ENCODE data around the gene KCNJ2. TPM values are rescaled to one million over a fixed set of nuclear protein-coding genes. Genes with fewer than 3 reads are reported as not detected.

Gene KCNJ2
- total and polyA plus RNA-seq, 10 of the 15 experiments (the other 5 are each of a cell fraction or from before 2014, with no cell fraction given): 1.6 to 10.1 (median 3.2) TPM

DNA sequence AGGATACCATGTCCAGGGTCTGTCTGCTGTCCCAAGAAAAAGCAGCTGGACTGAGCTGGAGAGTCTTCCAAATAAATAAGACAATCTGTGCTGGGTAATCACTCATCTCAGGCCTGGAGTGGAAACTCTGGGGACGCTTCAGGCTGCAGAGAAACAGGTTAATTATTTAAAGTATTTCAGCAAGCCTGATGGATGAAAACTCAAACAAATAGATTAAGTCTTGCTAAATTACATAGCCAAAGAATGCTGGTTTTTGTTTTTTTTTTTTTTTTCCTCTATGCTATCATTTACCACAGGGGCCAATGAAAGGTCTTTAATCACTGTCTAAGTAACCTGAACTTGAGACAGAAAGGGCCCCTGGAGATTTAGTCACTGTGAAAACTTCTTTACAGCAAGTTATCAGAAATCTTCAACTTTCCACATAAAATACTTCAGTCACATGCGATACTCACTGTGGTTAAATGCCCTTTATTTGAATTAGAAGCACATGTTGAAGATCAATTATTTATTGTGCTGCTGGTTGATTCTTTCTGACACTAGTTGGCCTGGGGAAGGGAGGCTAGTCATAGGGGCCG, 31.0 kb upstream of the KCNJ2 start:
- Histone ChIP-seq H3K27ac (ENCODE audit: control insufficient read depth, insufficient read depth) (no peak overlapping the region; the same call in 1 of the 2 replicates), H4K20me1 (ENCODE audit: control insufficient read depth, insufficient read depth) (no peaks in the 10 kb centered on the region), H3K36me3 (ENCODE audit: control insufficient read depth in 2 of 2, insufficient read depth in 2 of 2, low read length in 1 of 2) (no peaks in the 10 kb centered on the region), H3K9me3 (replicated peaks; ENCODE audit: control insufficient read depth, insufficient read depth, low read length) (no peaks in the 10 kb centered on the region; the same call in 2 of the 3 replicates), H3K4me2 (ENCODE audit: control insufficient read depth, insufficient read depth) (no peak overlapping the region), H2AFZ (ENCODE audit: control insufficient read depth, low read depth, low read length) (no peak overlapping the region), H3K9ac (ENCODE audit: control insufficient read depth, insufficient read depth, low read length) (no peak overlapping the region), H3K27me3 (replicated peaks in 1 of 2; ENCODE audit: control insufficient read depth in 2 of 2, insufficient read depth in 2 of 2, low read length in 1 of 2) (no peaks in the 10 kb centered on the region), H3K79me2 (ENCODE audit: control insufficient read depth, insufficient read depth, low read length) (no peaks in the 10 kb centered on the region), H3K4me1 (ENCODE audit: control insufficient read depth, insufficient read depth, low read length) (peaks cover 18% of the 10 kb centered on the region), H3K4me3 (no peak overlapping the region)
- ATAC-seq: no peak
- ChIA-PET POLR2A (no interaction called here), RAD21 (ENCODE audit: unreplicated experiment) (interaction anchor here (1.0 to 2.3 kb wide), 3 partner anchors 33 to 531 kb away, joined by 3 to 7 read pairs (median 4); no protein-coding TSS in a partner anchor), SMC1A (ENCODE audit: uncharacterized antibody, unreplicated experiment) (interaction anchor here (1.1 to 2.4 kb wide), 5 partner anchors 14 to 584 kb away, joined by 3 to 7 read pairs (median 3); no protein-coding TSS in a partner anchor), CTCF (interaction anchor here (0.8 to 3.4 kb wide), 3 partner anchors 11 to 537 kb away, joined by 3 to 9 read pairs (median 7); no protein-coding TSS in a partner anchor)
- FAIRE-seq: no peak
- 79% methylated on average over 3 of the region's 3 CpGs for WGBS (ENCODE audit: insufficient coverage, insufficient replicate concordance, low lambda C conversion rate, missing lambda C conversion rate)
- BruUV-seq (replicated peaks): no TSS peak
- in situ Hi-C loops (cut with MboI): no loop called here
- no peak for DNase-seq (ENCODE audit: low read depth, low spot score)
- intact Hi-C loops (cut with micrococcal nuclease; ENCODE audit: unreplicated experiment): loop anchor here (5.0 kb wide), 1 partner anchor 414 kb away; no protein-coding TSS in a partner anchor
- no peak for TF ChIP-seq RFX5 (IDR thresholded peaks at IDR 0.05; ENCODE audit: low read depth, low read length)

DNA sequence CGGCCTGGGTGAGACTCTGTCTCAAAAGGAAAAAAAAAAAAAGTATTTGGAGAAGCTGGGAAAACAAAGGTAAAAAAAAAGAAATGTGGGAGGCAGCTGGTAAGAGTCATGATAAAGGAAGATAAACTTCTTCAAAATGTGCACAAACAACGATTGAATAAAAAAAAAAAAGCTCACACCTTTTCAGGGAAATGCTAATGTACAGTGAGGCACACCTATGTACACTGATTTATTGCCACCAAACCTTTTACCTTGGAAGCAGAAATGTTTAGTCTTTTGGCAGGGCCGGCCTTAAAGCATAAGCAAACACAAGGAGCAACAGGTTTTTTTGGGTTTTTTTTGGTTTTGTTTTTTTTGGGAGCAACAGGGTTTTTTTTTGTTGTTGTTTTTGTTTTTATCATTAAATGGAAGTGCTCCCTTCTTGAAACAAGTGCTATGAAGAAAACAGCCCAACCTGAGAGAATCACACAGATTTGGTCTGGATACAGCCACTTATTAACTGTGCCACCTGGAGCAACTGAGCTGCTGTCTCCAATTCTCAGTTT, 29.8 kb upstream of the KCNJ2 start:
- Histone ChIP-seq H3K79me2 (ENCODE audit: control insufficient read depth, insufficient read depth, low read length) (no peaks in the 10 kb centered on the region), H3K4me3 (no peak overlapping the region), H3K4me2 (ENCODE audit: control insufficient read depth, insufficient read depth) (no peak overlapping the region), H2AFZ (ENCODE audit: control insufficient read depth, low read depth, low read length) (no peak overlapping the region), H3K27ac (ENCODE audit: control insufficient read depth, insufficient read depth) (no peak overlapping the region), H3K9me3 (replicated peaks; ENCODE audit: control insufficient read depth, insufficient read depth, low read length) (no peaks in the 10 kb centered on the region; the same call in 2 of the 3 replicates), H4K20me1 (ENCODE audit: control insufficient read depth, insufficient read depth) (no peaks in the 10 kb centered on the region), H3K27me3 (replicated peaks in 1 of 2; ENCODE audit: control insufficient read depth in 2 of 2, insufficient read depth in 2 of 2, low read length in 1 of 2) (no peaks in the 10 kb centered on the region), H3K9ac (ENCODE audit: control insufficient read depth, insufficient read depth, low read length) (no peak overlapping the region), H3K4me1 (ENCODE audit: control insufficient read depth, insufficient read depth, low read length) (peaks cover 18% of the 10 kb centered on the region), H3K36me3 (ENCODE audit: control insufficient read depth in 2 of 2, insufficient read depth in 2 of 2, low read length in 1 of 2) (no peaks in the 10 kb centered on the region)
- RAD21 ChIA-PET (ENCODE audit: unreplicated experiment): interaction anchor here (0.6 to 2.3 kb wide), 3 partner anchors 11 to 1305 kb away, joined by 3 to 7 read pairs (median 3); no protein-coding TSS in a partner anchor
- in situ Hi-C loops (cut with MboI): no loop called here
- no TSS peak for BruUV-seq (replicated peaks)
- TF ChIP-seq ZNF384 (IDR thresholded peaks at IDR 0.05; ENCODE audit: borderline replicate concordance, low read depth, low read length) (no peak), FOXM1 (IDR thresholded peaks at IDR 0.05; ENCODE audit: low read depth, low read length) (no peak), PML (IDR thresholded peaks at IDR 0.05; ENCODE audit: low read length) (no peak)
- WGBS (ENCODE audit: insufficient coverage, insufficient replicate concordance, low lambda C conversion rate, missing lambda C conversion rate): 57% methylated on average over 2 of the region's 3 CpGs
- FAIRE-seq (no peak), ATAC-seq (no peak), DNase-seq (ENCODE audit: low read depth, low spot score) (no peak)
- POLR2A ChIA-PET: interaction anchor here (0.6 kb wide), 1 partner anchor 9 kb away, joined by 5 read pairs; no protein-coding TSS in a partner anchor
- CTCF ChIA-PET: interaction anchor here (0.7 to 2.2 kb wide), 6 partner anchors 26 to 532 kb away, joined by 3 to 7 read pairs (median 3); no protein-coding TSS in a partner anchor
- intact Hi-C loops (cut with micrococcal nuclease; ENCODE audit: unreplicated experiment): loop anchor here (5.0 kb wide), 1 partner anchor 413 kb away; no protein-coding TSS in a partner anchor
- SMC1A ChIA-PET (ENCODE audit: uncharacterized antibody, unreplicated experiment): interaction anchor here (0.6 to 2.4 kb wide), 5 partner anchors 10 to 532 kb away, joined by 3 to 6 read pairs (median 3); no protein-coding TSS in a partner anchor
